ENCODE measurements around the gene VWA3B.

The VWA3B gene

GRCh38 chr2:98165516-98166071, 78.6 kb downstream of the VWA3B start:
- no peak for ATAC-seq

GRCh38 chr2:98167916-98168315, 80.9 kb downstream of the VWA3B start:
- no peak for TF ChIP-seq BACH2 (CRISPR knock-in tag; IDR thresholded peaks at IDR 0.05; ENCODE audit: borderline replicate concordance)
- no peak for ATAC-seq

More at GRCh38 chr2:98165516-98166071, 78.6 kb downstream of the VWA3B start:
- TF ChIP-seq, protein P1, sequence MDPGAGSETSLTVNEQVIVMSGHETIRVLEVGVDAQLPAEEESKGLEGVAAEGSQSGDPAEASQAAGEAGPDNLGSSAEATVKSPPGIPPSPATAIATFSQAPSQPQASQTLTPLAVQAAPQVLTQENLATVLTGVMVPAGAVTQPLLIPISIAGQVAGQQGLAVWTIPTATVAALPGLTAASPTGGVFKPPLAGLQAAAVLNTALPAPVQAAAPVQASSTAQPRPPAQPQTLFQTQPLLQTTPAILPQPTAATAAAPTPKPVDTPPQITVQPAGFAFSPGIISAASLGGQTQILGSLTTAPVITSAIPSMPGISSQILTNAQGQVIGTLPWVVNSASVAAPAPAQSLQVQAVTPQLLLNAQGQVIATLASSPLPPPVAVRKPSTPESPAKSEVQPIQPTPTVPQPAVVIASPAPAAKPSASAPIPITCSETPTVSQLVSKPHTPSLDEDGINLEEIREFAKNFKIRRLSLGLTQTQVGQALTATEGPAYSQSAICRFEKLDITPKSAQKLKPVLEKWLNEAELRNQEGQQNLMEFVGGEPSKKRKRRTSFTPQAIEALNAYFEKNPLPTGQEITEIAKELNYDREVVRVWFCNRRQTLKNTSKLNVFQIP (CRISPR knock-in tag; IDR thresholded peaks at IDR 0.05; ENCODE audit: borderline replicate concordance, low read depth): no peak
- TF ChIP-seq ESRRG (CRISPR knock-in tag; IDR thresholded peaks at IDR 0.05) (no peak), ARNTL (CRISPR knock-in tag; IDR thresholded peaks at IDR 0.05; ENCODE audit: borderline replicate concordance, low read depth) (no peak), CSDC2 (CRISPR knock-in tag; IDR thresholded peaks at IDR 0.05) (no peak), TOX (CRISPR knock-in tag; IDR thresholded peaks at IDR 0.05; ENCODE audit: borderline replicate concordance) (no peak), ZNF70 (CRISPR knock-in tag; IDR thresholded peaks at IDR 0.05) (no peak), TCF4 (CRISPR knock-in tag; IDR thresholded peaks at IDR 0.05; ENCODE audit: borderline replicate concordance) (no peak), CREB5 (CRISPR knock-in tag; IDR thresholded peaks at IDR 0.05; ENCODE audit: low read depth) (no peak), PPARA (CRISPR knock-in tag; IDR thresholded peaks at IDR 0.05; ENCODE audit: borderline replicate concordance) (no peak), ZC3H10 (CRISPR knock-in tag; IDR thresholded peaks at IDR 0.05) (no peak), GLIS3 (CRISPR knock-in tag; IDR thresholded peaks at IDR 0.05) (no peak), SNAI2 (CRISPR knock-in tag; IDR thresholded peaks at IDR 0.05) (no peak), ZFP3 (CRISPR knock-in tag; IDR thresholded peaks at IDR 0.05) (no peak)
- TF ChIP-seq, protein P2, sequence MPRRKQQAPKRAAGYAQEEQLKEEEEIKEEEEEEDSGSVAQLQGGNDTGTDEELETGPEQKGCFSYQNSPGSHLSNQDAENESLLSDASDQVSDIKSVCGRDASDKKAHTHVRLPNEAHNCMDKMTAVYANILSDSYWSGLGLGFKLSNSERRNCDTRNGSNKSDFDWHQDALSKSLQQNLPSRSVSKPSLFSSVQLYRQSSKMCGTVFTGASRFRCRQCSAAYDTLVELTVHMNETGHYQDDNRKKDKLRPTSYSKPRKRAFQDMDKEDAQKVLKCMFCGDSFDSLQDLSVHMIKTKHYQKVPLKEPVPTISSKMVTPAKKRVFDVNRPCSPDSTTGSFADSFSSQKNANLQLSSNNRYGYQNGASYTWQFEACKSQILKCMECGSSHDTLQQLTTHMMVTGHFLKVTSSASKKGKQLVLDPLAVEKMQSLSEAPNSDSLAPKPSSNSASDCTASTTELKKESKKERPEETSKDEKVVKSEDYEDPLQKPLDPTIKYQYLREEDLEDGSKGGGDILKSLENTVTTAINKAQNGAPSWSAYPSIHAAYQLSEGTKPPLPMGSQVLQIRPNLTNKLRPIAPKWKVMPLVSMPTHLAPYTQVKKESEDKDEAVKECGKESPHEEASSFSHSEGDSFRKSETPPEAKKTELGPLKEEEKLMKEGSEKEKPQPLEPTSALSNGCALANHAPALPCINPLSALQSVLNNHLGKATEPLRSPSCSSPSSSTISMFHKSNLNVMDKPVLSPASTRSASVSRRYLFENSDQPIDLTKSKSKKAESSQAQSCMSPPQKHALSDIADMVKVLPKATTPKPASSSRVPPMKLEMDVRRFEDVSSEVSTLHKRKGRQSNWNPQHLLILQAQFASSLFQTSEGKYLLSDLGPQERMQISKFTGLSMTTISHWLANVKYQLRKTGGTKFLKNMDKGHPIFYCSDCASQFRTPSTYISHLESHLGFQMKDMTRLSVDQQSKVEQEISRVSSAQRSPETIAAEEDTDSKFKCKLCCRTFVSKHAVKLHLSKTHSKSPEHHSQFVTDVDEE (CRISPR knock-in tag; IDR thresholded peaks at IDR 0.05): no peak
- TF ChIP-seq, protein P3, sequence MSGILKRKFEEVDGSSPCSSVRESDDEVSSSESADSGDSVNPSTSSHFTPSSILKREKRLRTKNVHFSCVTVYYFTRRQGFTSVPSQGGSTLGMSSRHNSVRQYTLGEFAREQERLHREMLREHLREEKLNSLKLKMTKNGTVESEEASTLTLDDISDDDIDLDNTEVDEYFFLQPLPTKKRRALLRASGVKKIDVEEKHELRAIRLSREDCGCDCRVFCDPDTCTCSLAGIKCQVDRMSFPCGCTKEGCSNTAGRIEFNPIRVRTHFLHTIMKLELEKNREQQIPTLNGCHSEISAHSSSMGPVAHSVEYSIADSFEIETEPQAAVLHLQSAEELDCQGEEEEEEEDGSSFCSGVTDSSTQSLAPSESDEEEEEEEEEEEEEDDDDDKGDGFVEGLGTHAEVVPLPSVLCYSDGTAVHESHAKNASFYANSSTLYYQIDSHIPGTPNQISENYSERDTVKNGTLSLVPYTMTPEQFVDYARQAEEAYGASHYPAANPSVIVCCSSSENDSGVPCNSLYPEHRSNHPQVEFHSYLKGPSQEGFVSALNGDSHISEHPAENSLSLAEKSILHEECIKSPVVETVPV (CRISPR knock-in tag; IDR thresholded peaks at IDR 0.05): no peak
- TF ChIP-seq, protein P4, sequence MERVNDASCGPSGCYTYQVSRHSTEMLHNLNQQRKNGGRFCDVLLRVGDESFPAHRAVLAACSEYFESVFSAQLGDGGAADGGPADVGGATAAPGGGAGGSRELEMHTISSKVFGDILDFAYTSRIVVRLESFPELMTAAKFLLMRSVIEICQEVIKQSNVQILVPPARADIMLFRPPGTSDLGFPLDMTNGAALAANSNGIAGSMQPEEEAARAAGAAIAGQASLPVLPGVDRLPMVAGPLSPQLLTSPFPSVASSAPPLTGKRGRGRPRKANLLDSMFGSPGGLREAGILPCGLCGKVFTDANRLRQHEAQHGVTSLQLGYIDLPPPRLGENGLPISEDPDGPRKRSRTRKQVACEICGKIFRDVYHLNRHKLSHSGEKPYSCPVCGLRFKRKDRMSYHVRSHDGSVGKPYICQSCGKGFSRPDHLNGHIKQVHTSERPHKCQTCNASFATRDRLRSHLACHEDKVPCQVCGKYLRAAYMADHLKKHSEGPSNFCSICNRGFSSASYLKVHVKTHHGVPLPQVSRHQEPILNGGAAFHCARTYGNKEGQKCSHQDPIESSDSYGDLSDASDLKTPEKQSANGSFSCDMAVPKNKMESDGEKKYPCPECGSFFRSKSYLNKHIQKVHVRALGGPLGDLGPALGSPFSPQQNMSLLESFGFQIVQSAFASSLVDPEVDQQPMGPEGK (CRISPR knock-in tag; IDR thresholded peaks at IDR 0.05; ENCODE audit: borderline replicate concordance): no peak

GRCh38 chr2:98170076-98170475, 83.1 kb downstream of the VWA3B start:
- no peak for TF ChIP-seq ZNF565 (CRISPR knock-in tag; conservative IDR thresholded peaks at IDR 0.05; ENCODE audit: low read depth)
- TF ChIP-seq OSR1 (CRISPR knock-in tag; IDR thresholded peaks at IDR 0.05): no peak
- no peak for TF ChIP-seq ZC3H10 (CRISPR knock-in tag; IDR thresholded peaks at IDR 0.05)
- TF ChIP-seq TCF4 (CRISPR knock-in tag; IDR thresholded peaks at IDR 0.05; ENCODE audit: borderline replicate concordance): no peak
- TF ChIP-seq, protein P2 (CRISPR knock-in tag; IDR thresholded peaks at IDR 0.05): no peak
- no peak for TF ChIP-seq CREB5 (CRISPR knock-in tag; IDR thresholded peaks at IDR 0.05; ENCODE audit: low read depth)
- no peak for TF ChIP-seq SNAI2 (CRISPR knock-in tag; IDR thresholded peaks at IDR 0.05)
- ATAC-seq: no peak

Measured in SK-N-SH treated with all-trans-retinoic acid at 6 μM for 48 hours (cell line).